Endothelial cell of umbilical vein (primary cell): ENCODE results near the gene RBM44. TPM values are rescaled to one million over a fixed set of nuclear protein-coding genes. Genes with fewer than 3 reads are reported as not detected.
A peak's percentile ranks its signal among the peaks of the same experiment; 100 is the strongest.

Experiments
- Bru-seq: library from RNA; stranded (reverse); fragments of 400-500 nt; gene quantifications from one replicate; lab custom pipeline; 2021; lab: Mats Ljungman, UMichigan
- BruChase-seq, 2 experiments: library from RNA; stranded (reverse); fragments of 400-500 nt; gene quantifications; one replicate each; lab custom pipeline; 2021; lab: Mats Ljungman, UMichigan
- BruUV-seq: library from RNA; stranded (reverse); fragments of 400-500 nt; replicated peaks from 2 replicates; lab custom pipeline; 2021; lab: Mats Ljungman, UMichigan
- CTCF ChIA-PET: fragments of 300-600, 350-600 bp; sonication (Branson Sonifier 250); formaldehyde crosslinking; loops from one replicate; lab custom pipeline; 2021; ENCODE audit warnings: antibody characterized with exemption, inconsistent platforms; lab: Charles Lee
- POLR2A ChIA-PET: fragments of 300-600, 350-600 bp; sonication (Branson Sonifier 250); formaldehyde crosslinking; loops from one replicate; lab custom pipeline; 2021; ENCODE audit warnings: antibody characterized with exemption, inconsistent platforms; lab: Charles Lee
- DNase-seq: peaks from one replicate; pipeline ENCODE4 v3.0.0-alpha.2; 2011; ENCODE audit warnings: low read depth, low spot score
- FAIRE-seq: peaks from 2 replicates; lab custom pipeline; 2011; peaks lifted over from hg19 to GRCh38; lab: Jason Lieb, UNC
- H2AFZ ChIP-seq: 2 replicates; pipeline ENCODE4 v1.6.0; 2012; ENCODE audit warnings: low read depth, low read length, control low read depth, inconsistent platforms
- H3K27ac ChIP-seq: 2 replicates; pipeline ENCODE4 v1.5.1; 2011; ENCODE audit warnings: low read depth, mild to moderate bottlenecking, control low read depth, low read length, moderate library complexity; ENCODE audit not compliant: insufficient read depth
- H3K27me3 ChIP-seq, 2 experiments: 2 replicates each; pipeline versions ENCODE4 v1.6.0 to v1.6.1; 2011; ENCODE audit warnings: low read length in 2 of 2, mixed read lengths in 1 of 2; ENCODE audit not compliant: control insufficient read depth in 2 of 2, insufficient read depth in 2 of 2
- H3K36me3 ChIP-seq, 2 experiments: 2 replicates in 1 of 2; 3 replicates in 1 of 2; pipeline ENCODE4 v1.5.1; 2011; ENCODE audit warnings: low read length in 2 of 2, mild to moderate bottlenecking in 1 of 2, moderate library complexity in 1 of 2; ENCODE audit not compliant: control insufficient read depth in 2 of 2, insufficient read depth in 2 of 2; ENCODE audit errors: extremely low read depth in 1 of 2
- H3K4me1 ChIP-seq: 3 replicates; pipeline ENCODE4 v1.5.1; 2011; ENCODE audit warnings: mild to moderate bottlenecking, low read length; ENCODE audit not compliant: control insufficient read depth, insufficient read depth; ENCODE audit errors: extremely low read depth
- H3K4me2 ChIP-seq: 2 replicates; pipeline ENCODE4 v1.6.1; 2011; ENCODE audit warnings: low read length, control low read depth, mixed read lengths; ENCODE audit not compliant: insufficient read depth
- H3K4me3 ChIP-seq, 3 experiments: fragments of 200-600 bp in 1 of 3; sonication (generic), shearing (Covaris generic) in 1 of 3; replicated peaks in 1 of 3; 2 replicates each; pipeline ENCODE4 v1.5.1; 2011 to 2016; ENCODE audit warnings: control low read depth in 3 of 3, low read length in 3 of 3, mild to moderate bottlenecking in 2 of 3, inconsistent platforms in 1 of 3, low read depth in 1 of 3, moderate library complexity in 1 of 3; ENCODE audit not compliant: insufficient read depth in 1 of 3
- H3K79me2 ChIP-seq: 2 replicates; pipeline ENCODE4 v1.6.0; 2012; ENCODE audit warnings: low read length, inconsistent platforms; ENCODE audit not compliant: control insufficient read depth, insufficient read depth
- H3K9ac ChIP-seq: replicated peaks from 2 replicates; pipeline ENCODE3; 2011; ENCODE audit warnings: low read length, control low read depth; ENCODE audit not compliant: insufficient read depth; ENCODE audit errors: extremely low read depth
- H3K9me1 ChIP-seq: replicated peaks from 3 replicates; pipeline ENCODE4 v1.6.0; 2011; ENCODE audit warnings: mild to moderate bottlenecking, low read length; ENCODE audit not compliant: control insufficient read depth, insufficient read depth; ENCODE audit errors: extremely low read depth
- H3K9me3 ChIP-seq: replicated peaks from 2 replicates; pipeline ENCODE4 v1.5.1; 2012; ENCODE audit warnings: low read length, inconsistent platforms; ENCODE audit not compliant: control insufficient read depth, insufficient read depth
- H4K20me1 ChIP-seq: replicated peaks from 2 replicates; pipeline ENCODE3; 2011; ENCODE audit warnings: mild to moderate bottlenecking, low read length; ENCODE audit not compliant: control insufficient read depth, insufficient read depth; ENCODE audit errors: extremely low read depth
- CTCF ChIP-seq, 2 donors: IDR thresholded peaks; 1 replicate in 1 of 2; 2 replicates in 1 of 2; pipeline ENCODE4 v1.5.1; 2011; ENCODE audit warnings: low read length in 2 of 2, mild to moderate bottlenecking in 2 of 2, moderate library complexity in 2 of 2, control low read depth in 1 of 2, inconsistent platforms in 1 of 2, low read depth in 1 of 2; ENCODE audit not compliant: insufficient read depth in 1 of 2; ENCODE audit errors: extremely low read depth in 1 of 2
- EZH2 ChIP-seq: IDR thresholded peaks from 2 replicates; pipeline ENCODE4 v1.6.1; 2012; ENCODE audit warnings: borderline replicate concordance, low read depth, mild to moderate bottlenecking, moderate library complexity, low read length, inconsistent platforms; ENCODE audit not compliant: severe bottlenecking
- JUN ChIP-seq: IDR thresholded peaks from 2 replicates; pipeline ENCODE4 v1.6.1; 2011; ENCODE audit warnings: borderline replicate concordance, low read depth; ENCODE audit not compliant: insufficient read length, insufficient read depth
- MAX ChIP-seq: IDR thresholded peaks from 2 replicates; pipeline ENCODE4 v1.6.1; 2011; ENCODE audit not compliant: insufficient read depth, insufficient read length
- MYC ChIP-seq: IDR thresholded peaks from one replicate; pipeline ENCODE4 v1.6.1; 2011; ENCODE audit warnings: mild to moderate bottlenecking, low read depth, low read length
- POLR2A ChIP-seq: IDR thresholded peaks from 2 replicates; pipeline ENCODE4 v1.6.1; 2012; ENCODE audit warnings: low read depth, mild to moderate bottlenecking, control low read depth, low read length
- POLR2AphosphoS5 ChIP-seq: IDR thresholded peaks from 2 replicates; pipeline ENCODE4 v1.6.1; 2012; ENCODE audit warnings: low read depth, mild to moderate bottlenecking, control low read depth, low read length, moderate library complexity; ENCODE audit not compliant: insufficient read depth
- dilution Hi-C: fragments of 300-500 bp; cut with MboI; formaldehyde crosslinking; loops from one replicate; pipeline ENCODE4 v1.15.0; 2019; ENCODE audit warnings: low sequenced_read_pairs; ENCODE audit not compliant: extremely low pct_ligation_motif_present
- intact Hi-C: fragments of 100-400 bp; cut with micrococcal nuclease; formaldehyde crosslinking; loops from one replicate; pipeline ENCODE4 v1.10.0; 2022
- long read RNA-seq: library from polyadenylated mRNA; stranded (forward); transcript quantifications from one replicate; pipeline ENCODE4 v2.0.0, GENCODE V29; 2021
- polyA minus RNA-seq, 3 experiments: library from RNA; depleted of rRNA, polyadenylated mRNA; stranded (reverse); fragments of >200 nt; gene quantifications; 1 replicate in 1 of 3; 2 replicates in 2 of 3; pipeline ENCODE4 v1.2.3, GENCODE V29; 2011
- polyA plus RNA-seq, 4 experiments: library from polyadenylated mRNA; depleted of rRNA in 3 of 4; stranded (reverse) in 3 of 4; unstranded in 1 of 4; fragments of >200 nt; gene quantifications; 2 replicates each; pipeline versions ENCODE4 v1.2.1 to v1.2.3, GENCODE V29; 2011 to 2012; ENCODE audit warnings: missing spikeins in 1 of 4
- total RNA-seq: library from RNA; stranded (reverse); gene quantifications from 2 replicates; pipeline ENCODE4 v1.2.3, GENCODE V29; 2021

Gene RBM44
- 0.44 and 0.53 TPM in 2 replicates for total RNA-seq
- 0.14 and 0.16 TPM in 2 replicates for polyA plus RNA-seq
- polyA plus RNA-seq (2011; cell fraction: cytosol; rRNA removed): 0.09 and 0.14 TPM in 2 replicates
- 1.7 and 2.0 TPM in 2 replicates for polyA plus RNA-seq (2011; cell fraction: nucleus; rRNA removed)
- polyA plus RNA-seq (2012): 0.20 and 0.29 TPM in 2 replicates
- polyA minus RNA-seq: 0.38 TPM in 1 of 2 replicates, not detected in the other
- not detected for polyA minus RNA-seq (2011; cell fraction: cytosol; rRNA and poly(A)+ RNA removed)
- 0.87 and 1.0 TPM in 2 replicates for polyA minus RNA-seq (2011; cell fraction: nucleus; rRNA and poly(A)+ RNA removed)
- Bru-seq, nascent RNA: percentile 41 among the genes with signal in this experiment
- percentile 51 among the genes with signal in this experiment for BruChase-seq, experiment 1, labeled RNA remaining after a 6-hour chase
- percentile 55 among the genes with signal in this experiment for BruChase-seq, experiment 2, labeled RNA remaining after a 2-hour chase
- long read RNA-seq: 0 reads

- BruUV-seq: no TSS peak
- FAIRE-seq (no peak), DNase-seq (no peak)
- no peaks in the 10 kb centered on the region for H4K20me1 ChIP-seq
- H3K9me1 ChIP-seq: no peaks in the 10 kb centered on the region
- H3K9ac ChIP-seq: no peak within 1 kb of the TSS
- dilution Hi-C loops: no loop called here
- POLR2A ChIA-PET: no interaction called here
- no peak within 1 kb of the TSS for H3K27ac ChIP-seq
- no peaks in the 10 kb centered on the region for H3K27me3 ChIP-seq
- H3K9me3 ChIP-seq: no peaks in the 10 kb centered on the region
- no peak within 1 kb of the TSS for H2AFZ ChIP-seq
- H3K4me3 ChIP-seq: no peak within 1 kb of the TSS
- H3K4me2 ChIP-seq: no peak within 1 kb of the TSS
- H3K79me2 ChIP-seq: no peaks in the 10 kb centered on the region
- no peaks in the 10 kb centered on the region for H3K36me3 ChIP-seq
- H3K4me1 ChIP-seq: no peaks in the 10 kb centered on the region
- CTCF ChIA-PET: no interaction called here
- intact Hi-C loops: no loop called here
- no peak for TF ChIP-seq MYC
- no peak for TF ChIP-seq MAX
- TF ChIP-seq JUN: no peak
- no peak for TF ChIP-seq POLR2A
Observed at GRCh38 chr2:237798236-237799059, at the start of gene RBM44. Gene RBM44, plus strand, starts transcription at chr2:237798779. Its CDS starts 14,831 bp downstream, at chr2:237813610.

- no peak overlapping the region for H2AFZ ChIP-seq
- H3K4me3 ChIP-seq: no peak overlapping the region
- no peak overlapping the region for H3K27ac ChIP-seq
- H3K4me2 ChIP-seq: no peak overlapping the region
- intact Hi-C loops (no loop called here), dilution Hi-C loops (no loop called here)
- H4K20me1 ChIP-seq: no peaks in the 10 kb centered on the region
- TF ChIP-seq MYC (no peak), CTCF (IDR thresholded peaks at IDR 0.05; ENCODE audit: extremely low read depth in 1 of 2, insufficient read depth in 1 of 2, low read depth in 1 of 2, low read length in 2 of 2) (no peak), EZH2 (no peak), POLR2AphosphoS5 (no peak)
- H3K9ac ChIP-seq: no peak overlapping the region
- peaks cover 15 to 32% of the 10 kb centered on the region in 2 experiments for H3K36me3 ChIP-seq
- no peaks in the 10 kb centered on the region for H3K9me3 ChIP-seq
- BruUV-seq: no TSS peak
- ChIA-PET CTCF (no interaction called here), POLR2A (no interaction called here)
- H3K4me1 ChIP-seq: peaks cover 12% of the 10 kb centered on the region
- peaks cover 22% of the 10 kb centered on the region for H3K79me2 ChIP-seq
- no peaks in the 10 kb centered on the region for H3K27me3 ChIP-seq
- no peaks in the 10 kb centered on the region for H3K9me1 ChIP-seq
- DNase-seq (no peak), FAIRE-seq (no peak)
Observed at GRCh38 chr2:237749002-237749401, 49.6 kb upstream of the RBM44 start.
